GM23338 (cell line): ENCODE results near the gene LRMDA.

ENCODE experiments used
- CREB1 ChIP-seq: fragments of 250-450 bp; sonication (Bioruptor Pico); IDR thresholded peaks from 2 replicates; pipeline ENCODE4 v1.5.0; 2020; ENCODE audit warnings: low read depth, mild to moderate bottlenecking, moderate library complexity
- EZH2 ChIP-seq: fragments of 200-600 bp; sonication (generic); IDR thresholded peaks from one replicate; pipeline ENCODE4 v1.8.0; 2017; ENCODE audit warnings: antibody characterized with exemption, mild to moderate bottlenecking, low read depth; ENCODE audit not compliant: unreplicated experiment
- EZH2phosphoT487 ChIP-seq: fragments of 200-600 bp; sonication (generic); IDR thresholded peaks from one replicate; pipeline ENCODE4 v1.8.1; 2018; ENCODE audit warnings: antibody characterized with exemption; ENCODE audit not compliant: unreplicated experiment
- POLR2AphosphoS5 ChIP-seq: IDR thresholded peaks from 2 replicates; pipeline ENCODE4 v1.6.1; 2016; ENCODE audit warnings: antibody characterized with exemption, low read depth
- STAT1 ChIP-seq: IDR thresholded peaks from one replicate; pipeline ENCODE4 v1.6.1; 2016; ENCODE audit warnings: antibody characterized with exemption; ENCODE audit not compliant: unreplicated experiment
- ZNF114 ChIP-seq: fragments of 250-450 bp; sonication (Bioruptor Pico); IDR thresholded peaks from 2 replicates; pipeline ENCODE4 v1.5.0; 2020; ENCODE audit warnings: mild to moderate bottlenecking, moderate library complexity
- ZNF331 ChIP-seq: fragments of 250-450 bp; sonication (Bioruptor Pico); IDR thresholded peaks from 2 replicates; pipeline ENCODE4 v1.5.0; 2020; ENCODE audit warnings: low read depth, mild to moderate bottlenecking, moderate library complexity
- TF ChIP-seq, protein P1 (sequence below), 2 experiments: fragments of 200-600 bp in 1 of 2; sonication (generic) in 1 of 2; conservative IDR thresholded peaks; 2 replicates each; pipeline versions ENCODE4 v1.5.1 to v1.6.1; 2016 to 2017; ENCODE audit warnings: antibody characterized with exemption in 2 of 2, low read depth in 2 of 2, mild to moderate bottlenecking in 2 of 2, moderate library complexity in 1 of 2
- TF ChIP-seq, protein P2 (sequence below): fragments of 250-450 bp; sonication (Bioruptor Pico); IDR thresholded peaks from 2 replicates; pipeline ENCODE4 v1.5.0; 2020; ENCODE audit warnings: mild to moderate bottlenecking, moderate library complexity
- TF ChIP-seq, protein P3 (sequence below): IDR thresholded peaks from one replicate; pipeline ENCODE4 v1.6.1; 2018; ENCODE audit warnings: antibody characterized with exemption; ENCODE audit not compliant: unreplicated experiment
- TF ChIP-seq, protein P4 (sequence below): IDR thresholded peaks from 2 replicates; pipeline ENCODE4 v1.6.1; 2016; ENCODE audit warnings: antibody characterized with exemption

DNA sequence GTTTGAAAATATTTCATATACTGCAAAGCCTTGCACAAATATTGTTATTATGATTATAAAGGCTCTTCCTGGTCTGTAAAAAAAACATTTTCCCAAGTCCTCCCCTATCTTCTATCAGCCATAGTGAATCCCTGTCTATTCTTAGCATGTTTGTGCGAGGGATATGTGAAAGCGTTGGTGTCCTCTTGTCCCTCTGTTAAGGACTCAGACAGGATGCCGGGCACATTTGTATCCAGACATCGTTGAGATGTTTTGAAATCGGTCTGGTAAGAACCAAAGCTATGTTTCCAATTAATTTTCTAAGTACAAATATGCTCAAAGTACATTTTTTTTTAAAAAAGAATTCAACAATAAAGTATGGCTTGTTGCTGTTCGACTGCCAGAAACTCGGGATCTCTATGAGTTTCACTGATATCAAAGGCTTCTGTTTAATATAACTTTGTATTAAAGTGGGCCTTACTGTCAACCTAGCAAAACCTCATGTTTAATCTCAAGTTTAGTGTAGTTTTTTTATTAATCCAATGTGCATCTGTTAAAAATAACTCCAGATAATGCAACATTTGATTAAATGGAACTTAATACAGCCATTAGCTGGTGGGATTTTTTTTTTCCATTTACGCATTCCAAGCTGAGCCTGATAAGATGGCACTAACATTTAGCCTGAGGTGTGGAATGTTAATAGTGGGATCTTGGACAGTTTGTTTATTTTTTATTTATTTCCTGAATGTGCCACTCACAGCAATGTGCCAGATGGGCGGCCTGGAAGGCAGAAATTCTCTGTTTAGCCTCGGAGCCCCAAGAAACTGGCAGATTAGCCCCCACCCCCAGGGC is 754.3 kb downstream of the LRMDA start:
- TF ChIP-seq, protein P1, sequence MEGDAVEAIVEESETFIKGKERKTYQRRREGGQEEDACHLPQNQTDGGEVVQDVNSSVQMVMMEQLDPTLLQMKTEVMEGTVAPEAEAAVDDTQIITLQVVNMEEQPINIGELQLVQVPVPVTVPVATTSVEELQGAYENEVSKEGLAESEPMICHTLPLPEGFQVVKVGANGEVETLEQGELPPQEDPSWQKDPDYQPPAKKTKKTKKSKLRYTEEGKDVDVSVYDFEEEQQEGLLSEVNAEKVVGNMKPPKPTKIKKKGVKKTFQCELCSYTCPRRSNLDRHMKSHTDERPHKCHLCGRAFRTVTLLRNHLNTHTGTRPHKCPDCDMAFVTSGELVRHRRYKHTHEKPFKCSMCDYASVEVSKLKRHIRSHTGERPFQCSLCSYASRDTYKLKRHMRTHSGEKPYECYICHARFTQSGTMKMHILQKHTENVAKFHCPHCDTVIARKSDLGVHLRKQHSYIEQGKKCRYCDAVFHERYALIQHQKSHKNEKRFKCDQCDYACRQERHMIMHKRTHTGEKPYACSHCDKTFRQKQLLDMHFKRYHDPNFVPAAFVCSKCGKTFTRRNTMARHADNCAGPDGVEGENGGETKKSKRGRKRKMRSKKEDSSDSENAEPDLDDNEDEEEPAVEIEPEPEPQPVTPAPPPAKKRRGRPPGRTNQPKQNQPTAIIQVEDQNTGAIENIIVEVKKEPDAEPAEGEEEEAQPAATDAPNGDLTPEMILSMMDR (conservative IDR thresholded peaks at IDR 0.05; ENCODE audit: low read depth in 2 of 2), result no peak
- TF ChIP-seq EZH2 (no peak), EZH2phosphoT487 (no peak), POLR2AphosphoS5 (no peak), CREB1 (CRISPR knock-in tag) (no peak), ZNF114 (CRISPR knock-in tag) (no peak), STAT1 (no peak), ZNF331 (no peak)
- TF ChIP-seq, protein P2, sequence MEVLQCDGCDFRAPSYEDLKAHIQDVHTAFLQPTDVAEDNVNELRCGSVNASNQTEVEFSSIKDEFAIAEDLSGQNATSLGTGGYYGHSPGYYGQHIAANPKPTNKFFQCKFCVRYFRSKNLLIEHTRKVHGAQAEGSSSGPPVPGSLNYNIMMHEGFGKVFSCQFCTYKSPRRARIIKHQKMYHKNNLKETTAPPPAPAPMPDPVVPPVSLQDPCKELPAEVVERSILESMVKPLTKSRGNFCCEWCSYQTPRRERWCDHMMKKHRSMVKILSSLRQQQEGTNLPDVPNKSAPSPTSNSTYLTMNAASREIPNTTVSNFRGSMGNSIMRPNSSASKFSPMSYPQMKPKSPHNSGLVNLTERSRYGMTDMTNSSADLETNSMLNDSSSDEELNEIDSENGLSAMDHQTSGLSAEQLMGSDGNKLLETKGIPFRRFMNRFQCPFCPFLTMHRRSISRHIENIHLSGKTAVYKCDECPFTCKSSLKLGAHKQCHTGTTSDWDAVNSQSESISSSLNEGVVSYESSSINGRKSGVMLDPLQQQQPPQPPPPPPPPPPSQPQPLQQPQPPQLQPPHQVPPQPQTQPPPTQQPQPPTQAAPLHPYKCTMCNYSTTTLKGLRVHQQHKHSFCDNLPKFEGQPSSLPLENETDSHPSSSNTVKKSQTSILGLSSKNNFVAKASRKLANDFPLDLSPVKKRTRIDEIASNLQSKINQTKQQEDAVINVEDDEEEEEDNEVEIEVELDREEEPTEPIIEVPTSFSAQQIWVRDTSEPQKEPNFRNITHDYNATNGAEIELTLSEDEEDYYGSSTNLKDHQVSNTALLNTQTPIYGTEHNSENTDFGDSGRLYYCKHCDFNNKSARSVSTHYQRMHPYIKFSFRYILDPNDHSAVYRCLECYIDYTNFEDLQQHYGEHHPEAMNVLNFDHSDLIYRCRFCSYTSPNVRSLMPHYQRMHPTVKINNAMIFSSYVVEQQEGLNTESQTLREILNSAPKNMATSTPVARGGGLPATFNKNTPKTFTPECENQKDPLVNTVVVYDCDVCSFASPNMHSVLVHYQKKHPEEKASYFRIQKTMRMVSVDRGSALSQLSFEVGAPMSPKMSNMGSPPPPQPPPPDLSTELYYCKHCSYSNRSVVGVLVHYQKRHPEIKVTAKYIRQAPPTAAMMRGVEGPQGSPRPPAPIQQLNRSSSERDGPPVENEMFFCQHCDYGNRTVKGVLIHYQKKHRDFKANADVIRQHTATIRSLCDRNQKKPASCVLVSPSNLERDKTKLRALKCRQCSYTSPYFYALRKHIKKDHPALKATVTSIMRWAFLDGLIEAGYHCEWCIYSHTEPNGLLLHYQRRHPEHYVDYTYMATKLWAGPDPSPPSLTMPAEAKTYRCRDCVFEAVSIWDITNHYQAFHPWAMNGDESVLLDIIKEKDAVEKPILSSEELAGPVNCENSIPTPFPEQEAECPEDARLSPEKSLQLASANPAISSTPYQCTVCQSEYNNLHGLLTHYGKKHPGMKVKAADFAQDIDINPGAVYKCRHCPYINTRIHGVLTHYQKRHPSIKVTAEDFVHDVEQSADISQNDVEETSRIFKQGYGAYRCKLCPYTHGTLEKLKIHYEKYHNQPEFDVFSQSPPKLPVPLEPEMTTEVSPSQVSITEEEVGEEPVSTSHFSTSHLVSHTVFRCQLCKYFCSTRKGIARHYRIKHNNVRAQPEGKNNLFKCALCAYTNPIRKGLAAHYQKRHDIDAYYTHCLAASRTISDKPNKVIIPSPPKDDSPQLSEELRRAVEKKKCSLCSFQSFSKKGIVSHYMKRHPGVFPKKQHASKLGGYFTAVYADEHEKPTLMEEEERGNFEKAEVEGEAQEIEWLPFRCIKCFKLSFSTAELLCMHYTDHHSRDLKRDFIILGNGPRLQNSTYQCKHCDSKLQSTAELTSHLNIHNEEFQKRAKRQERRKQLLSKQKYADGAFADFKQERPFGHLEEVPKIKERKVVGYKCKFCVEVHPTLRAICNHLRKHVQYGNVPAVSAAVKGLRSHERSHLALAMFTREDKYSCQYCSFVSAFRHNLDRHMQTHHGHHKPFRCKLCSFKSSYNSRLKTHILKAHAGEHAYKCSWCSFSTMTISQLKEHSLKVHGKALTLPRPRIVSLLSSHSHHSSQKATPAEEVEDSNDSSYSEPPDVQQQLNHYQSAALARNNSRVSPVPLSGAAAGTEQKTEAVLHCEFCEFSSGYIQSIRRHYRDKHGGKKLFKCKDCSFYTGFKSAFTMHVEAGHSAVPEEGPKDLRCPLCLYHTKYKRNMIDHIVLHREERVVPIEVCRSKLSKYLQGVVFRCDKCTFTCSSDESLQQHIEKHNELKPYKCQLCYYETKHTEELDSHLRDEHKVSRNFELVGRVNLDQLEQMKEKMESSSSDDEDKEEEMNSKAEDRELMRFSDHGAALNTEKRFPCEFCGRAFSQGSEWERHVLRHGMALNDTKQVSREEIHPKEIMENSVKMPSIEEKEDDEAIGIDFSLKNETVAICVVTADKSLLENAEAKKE, result no peak
- TF ChIP-seq, protein P3, sequence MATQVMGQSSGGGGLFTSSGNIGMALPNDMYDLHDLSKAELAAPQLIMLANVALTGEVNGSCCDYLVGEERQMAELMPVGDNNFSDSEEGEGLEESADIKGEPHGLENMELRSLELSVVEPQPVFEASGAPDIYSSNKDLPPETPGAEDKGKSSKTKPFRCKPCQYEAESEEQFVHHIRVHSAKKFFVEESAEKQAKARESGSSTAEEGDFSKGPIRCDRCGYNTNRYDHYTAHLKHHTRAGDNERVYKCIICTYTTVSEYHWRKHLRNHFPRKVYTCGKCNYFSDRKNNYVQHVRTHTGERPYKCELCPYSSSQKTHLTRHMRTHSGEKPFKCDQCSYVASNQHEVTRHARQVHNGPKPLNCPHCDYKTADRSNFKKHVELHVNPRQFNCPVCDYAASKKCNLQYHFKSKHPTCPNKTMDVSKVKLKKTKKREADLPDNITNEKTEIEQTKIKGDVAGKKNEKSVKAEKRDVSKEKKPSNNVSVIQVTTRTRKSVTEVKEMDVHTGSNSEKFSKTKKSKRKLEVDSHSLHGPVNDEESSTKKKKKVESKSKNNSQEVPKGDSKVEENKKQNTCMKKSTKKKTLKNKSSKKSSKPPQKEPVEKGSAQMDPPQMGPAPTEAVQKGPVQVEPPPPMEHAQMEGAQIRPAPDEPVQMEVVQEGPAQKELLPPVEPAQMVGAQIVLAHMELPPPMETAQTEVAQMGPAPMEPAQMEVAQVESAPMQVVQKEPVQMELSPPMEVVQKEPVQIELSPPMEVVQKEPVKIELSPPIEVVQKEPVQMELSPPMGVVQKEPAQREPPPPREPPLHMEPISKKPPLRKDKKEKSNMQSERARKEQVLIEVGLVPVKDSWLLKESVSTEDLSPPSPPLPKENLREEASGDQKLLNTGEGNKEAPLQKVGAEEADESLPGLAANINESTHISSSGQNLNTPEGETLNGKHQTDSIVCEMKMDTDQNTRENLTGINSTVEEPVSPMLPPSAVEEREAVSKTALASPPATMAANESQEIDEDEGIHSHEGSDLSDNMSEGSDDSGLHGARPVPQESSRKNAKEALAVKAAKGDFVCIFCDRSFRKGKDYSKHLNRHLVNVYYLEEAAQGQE, result no peak
- TF ChIP-seq, protein P4, sequence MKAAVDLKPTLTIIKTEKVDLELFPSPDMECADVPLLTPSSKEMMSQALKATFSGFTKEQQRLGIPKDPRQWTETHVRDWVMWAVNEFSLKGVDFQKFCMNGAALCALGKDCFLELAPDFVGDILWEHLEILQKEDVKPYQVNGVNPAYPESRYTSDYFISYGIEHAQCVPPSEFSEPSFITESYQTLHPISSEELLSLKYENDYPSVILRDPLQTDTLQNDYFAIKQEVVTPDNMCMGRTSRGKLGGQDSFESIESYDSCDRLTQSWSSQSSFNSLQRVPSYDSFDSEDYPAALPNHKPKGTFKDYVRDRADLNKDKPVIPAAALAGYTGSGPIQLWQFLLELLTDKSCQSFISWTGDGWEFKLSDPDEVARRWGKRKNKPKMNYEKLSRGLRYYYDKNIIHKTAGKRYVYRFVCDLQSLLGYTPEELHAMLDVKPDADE, result no peak
